Skin of body (tissue), 2 donors: ENCODE measurements around the gene FASTK. TPM values are rescaled to one million over a fixed set of nuclear protein-coding genes. Genes with fewer than 3 reads are reported as not detected.

Experiments used
- DNase-seq: peaks from one replicate; lab custom pipeline; 2025; lab: John Stamatoyannopoulos, UW
- total RNA-seq: library from RNA; depleted of rRNA; stranded (reverse); fragments of >200 nt; gene quantifications from one replicate; pipeline ENCODE4 v1.2.3, GENCODE V29; 2014

Gene FASTK
- total RNA-seq, 1 donor from 2014 or later, result 35.9 TPM

- DNase-seq, result no peak
Measured at GRCh38 chr7:151118108-151119054, 37.8 kb upstream of the FASTK start.

GRCh38 chr7:151117565-151117964, 37.0 kb upstream of the FASTK start:
- no peak for DNase-seq

DNA sequence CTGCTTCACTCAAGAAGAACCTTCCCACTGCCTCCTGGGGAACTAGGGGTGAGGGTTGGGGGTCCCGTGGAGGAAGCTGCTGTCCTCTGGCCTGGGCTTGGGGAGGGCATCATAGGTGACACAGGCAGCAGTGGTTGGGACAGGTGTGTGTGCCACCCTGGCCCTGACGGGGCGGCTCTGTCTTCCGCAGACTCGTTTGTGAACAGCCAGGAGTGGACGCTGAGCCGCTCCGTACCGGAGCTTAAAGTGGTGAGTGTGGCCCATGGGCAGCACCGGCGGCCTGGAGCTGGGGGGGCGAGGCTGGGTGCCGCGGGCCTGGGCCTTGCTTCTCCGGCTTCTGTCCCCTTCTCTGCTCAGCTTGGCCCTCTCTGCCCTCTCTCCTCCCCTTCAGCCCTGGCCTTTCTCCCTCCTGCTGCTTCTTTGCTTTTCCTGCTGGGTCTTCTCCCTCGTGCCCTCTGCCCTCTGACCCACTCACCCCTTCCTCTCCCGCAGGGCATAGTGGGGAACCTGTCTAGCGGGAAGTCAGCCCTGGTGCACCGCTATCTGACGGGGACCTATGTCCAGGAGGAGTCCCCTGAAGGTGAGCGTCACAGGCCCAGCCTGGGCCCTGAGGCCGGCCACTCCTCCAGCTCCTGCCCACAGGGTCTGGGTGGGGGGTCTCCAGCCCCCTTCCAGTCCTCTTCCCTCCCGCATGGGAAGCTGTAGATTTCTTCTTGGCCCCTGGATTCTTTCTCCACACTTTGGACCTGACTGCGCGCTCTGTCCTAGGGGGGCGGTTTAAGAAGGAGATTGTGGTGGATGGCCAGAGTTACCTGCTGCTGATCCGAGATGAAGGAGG, 36.2 kb upstream of the FASTK start:
- no peak for DNase-seq

DNA sequence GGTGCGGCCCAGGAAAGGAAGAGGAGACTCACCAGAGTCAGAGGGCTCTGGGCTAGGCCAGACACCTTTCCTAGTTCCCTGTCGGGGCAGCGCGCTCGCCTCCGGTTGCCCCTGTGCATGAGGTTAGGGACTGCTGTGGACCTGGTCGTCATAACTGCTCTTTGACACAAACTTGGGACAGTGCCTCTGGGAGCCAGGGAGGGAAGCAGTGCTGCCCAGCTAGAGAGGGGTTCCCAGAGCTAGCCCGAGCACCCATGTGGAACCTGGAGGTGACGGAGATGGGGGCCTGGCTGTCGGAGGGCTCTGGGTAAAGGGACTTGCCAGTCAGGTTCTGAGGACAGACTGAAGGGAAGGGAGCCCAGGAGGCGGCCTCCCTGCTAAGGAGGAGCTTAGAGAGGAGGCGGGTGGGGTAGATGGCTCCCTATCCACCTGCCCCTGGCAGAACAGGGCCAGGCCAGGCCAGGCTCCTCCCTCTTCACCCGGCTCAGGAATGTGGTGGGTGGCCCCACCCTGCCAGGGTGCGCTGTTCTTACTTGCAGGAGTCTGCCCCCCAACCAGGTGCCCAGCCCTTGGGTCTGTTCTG, 35.3 kb upstream of the FASTK start:
- no peak for DNase-seq

DNA sequence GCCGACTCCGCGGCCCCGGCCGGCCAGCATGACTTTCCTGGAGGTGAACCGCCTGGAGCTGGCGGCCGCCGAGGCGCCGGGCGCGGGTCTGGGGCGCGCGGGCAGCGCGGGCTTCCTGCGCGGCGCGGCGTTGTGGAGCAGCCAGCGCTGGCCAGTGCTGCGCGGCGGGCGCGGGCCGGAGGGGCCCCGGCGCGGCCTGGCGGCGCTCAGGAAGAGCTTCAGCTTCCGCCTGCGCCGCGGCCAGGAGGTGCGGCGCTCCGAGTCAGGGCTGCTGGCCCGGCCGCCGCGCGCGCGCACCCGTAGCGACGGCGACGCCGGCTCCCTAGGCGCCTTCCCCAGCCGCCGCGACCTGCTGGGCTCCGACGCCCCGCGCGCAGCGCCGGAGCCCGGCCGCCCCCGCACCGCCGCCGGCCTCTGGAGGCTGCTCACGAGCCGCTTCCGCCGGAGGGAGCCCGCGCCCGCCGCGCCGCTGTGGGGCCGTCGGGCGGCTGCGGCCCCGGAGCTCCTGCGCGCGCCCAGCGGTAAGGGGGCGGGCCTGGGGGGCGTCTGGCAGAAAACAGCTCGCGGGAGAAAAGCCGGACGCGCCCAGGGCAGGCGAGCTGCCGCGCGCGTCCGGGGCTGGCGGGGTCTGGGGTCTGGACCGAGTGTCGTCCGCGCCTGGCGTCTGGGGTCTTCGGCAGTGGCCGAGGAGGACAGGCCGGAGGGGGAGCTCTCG, 34.7 kb upstream of the FASTK start:
- no peak for DNase-seq

GRCh38 chr7:151114151-151115090, 33.8 kb upstream of the FASTK start:
- DNase-seq, result no peak

DNA sequence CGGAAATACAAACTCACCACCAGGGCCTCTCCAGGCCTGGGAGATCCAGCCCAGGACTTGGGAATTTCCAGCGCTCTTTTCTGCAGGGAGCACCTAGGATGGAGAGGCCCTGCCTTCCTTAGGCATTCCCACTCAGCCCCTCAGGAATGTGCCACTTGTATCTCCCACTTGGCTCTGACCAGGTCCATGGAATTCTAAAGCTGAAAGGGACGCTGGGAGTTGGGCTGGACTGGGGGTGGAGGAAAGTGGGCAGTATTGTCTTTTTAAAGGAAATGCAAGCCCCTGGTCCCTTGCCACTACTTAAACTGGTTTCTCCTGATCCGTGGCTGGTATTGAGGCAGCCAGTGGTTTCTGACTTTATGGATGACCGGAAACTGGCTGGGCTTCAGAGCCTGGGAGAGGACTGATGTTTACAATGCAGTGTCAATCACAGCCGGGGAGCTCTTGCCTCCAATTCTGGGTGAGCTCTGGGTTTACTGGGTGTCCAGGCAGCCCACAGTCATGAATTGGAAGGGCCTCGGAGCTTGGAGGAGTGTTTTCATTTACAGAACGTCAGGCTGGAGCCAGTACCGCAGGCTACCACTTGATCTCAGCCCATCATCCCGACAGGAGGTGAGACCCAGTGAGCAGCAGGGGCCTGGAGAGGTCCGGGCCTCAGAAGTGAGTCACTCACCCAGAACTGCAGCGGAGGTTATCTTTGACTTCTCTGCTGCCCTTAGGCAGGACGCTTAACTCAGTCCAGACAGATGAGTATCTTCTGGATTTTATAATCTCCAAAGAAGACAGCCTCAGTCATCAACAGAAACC, 32.9 kb upstream of the FASTK start:
- no peak for DNase-seq

DNA sequence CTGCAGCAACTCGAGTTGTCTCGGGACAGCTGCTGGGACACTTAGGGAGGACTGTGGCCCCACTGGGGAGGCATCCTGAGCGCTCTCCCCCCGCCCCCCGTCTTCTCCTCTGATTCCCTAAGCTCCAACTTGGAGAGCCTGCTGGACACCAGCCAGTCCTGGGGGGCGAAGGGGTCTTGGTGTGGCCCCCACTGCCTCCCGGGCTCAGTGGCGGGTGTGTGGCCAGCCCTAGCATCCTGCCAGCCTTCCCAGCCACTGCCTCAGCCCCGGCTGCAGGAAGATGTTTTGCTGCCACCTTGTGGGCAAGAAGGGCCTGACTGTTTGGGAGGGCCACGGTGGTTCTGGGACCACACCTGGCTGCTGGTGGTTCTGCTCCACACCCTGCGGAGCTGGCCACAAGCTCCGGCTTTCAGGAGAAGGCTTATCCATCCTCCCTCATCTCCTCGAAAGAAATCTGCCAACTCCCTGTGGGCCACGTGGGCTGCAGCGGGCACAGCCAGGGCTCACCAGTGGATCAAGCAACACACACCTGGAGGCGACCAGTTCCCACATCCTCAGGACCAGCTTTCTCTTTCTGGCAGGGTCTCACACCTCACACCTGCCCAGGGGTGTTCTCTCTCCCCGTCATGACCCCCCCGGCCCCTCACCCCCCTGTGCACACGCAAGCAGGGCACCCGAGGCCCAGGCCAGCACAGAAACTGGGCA, 30.5 kb upstream of the FASTK start:
- DNase-seq, result peak; percentile 24

- no peak for DNase-seq
Measured at GRCh38 chr7:151110236-151110940, 29.8 kb upstream of the FASTK start.

DNA sequence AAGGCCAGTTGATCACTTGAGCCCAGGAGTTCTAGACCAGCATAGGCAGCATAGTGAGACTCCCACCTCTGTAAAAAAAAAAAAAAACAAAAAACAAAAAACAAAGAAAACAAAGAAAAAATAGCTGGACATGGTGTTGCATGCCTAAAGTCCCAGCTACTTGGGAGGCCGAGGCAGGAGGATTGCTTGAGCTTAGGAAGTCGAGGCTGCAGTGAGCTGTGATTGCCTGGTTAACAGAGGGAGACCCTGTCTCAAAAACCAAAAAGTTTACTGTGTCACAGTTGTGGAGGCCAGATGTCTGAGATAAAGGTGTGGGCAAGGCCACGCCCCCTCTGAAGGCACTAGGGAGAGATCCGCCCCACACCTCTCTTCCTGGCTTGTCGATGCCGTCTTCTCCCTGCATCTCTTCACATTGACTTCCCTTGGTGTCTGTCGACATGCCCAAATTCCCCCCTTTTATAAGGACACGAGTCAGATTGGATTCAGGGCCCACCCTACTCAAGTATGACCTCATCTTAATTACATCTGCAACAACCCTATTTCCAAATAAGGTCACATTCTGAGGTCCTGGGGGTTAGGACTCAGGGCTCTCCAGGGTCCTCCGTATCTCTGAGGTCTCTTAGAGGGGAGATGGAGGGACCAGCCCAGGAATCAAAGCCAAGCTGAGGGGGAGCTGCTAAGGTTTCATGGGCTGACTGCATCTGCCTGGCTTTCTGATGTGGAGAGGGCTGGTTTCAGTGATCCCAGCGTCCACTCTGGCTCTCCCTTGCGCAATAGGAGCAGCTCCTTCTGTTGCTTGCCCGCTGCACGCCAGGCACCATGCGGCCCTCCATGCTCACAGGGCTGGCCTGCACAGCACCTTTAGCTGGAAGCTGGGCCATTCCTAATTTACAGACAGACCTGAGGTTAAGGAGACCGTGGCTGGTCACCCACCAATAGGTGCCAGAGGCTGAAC, 28.8 kb upstream of the FASTK start:
- DNase-seq, result no peak

DNA sequence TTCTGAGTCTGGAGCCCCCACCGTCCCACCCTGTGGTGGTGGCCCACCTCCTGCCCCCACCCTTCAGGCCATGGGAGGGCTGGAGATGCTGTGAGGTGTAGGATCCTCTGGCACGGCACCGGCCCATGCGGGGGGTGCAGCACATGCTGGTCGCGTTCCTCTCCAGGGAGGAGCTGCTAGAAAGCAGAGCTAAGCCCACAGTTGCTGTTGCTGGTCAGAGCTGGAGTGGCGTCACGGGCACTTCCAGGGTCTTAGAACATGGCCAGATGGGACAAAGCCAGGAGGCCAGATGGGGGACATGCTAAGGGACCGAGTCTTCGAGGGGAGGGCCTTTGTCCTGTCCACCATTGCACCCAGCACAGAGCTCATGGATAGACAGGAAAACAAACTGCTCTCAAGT, 27.3 kb upstream of the FASTK start:
- no peak for DNase-seq

GRCh38 chr7:151104411-151105235, 24.0 kb upstream of the FASTK start:
- no peak for DNase-seq

GRCh38 chr7:151103973-151104372, 23.4 kb upstream of the FASTK start:
- no peak for DNase-seq

GRCh38 chr7:151102991-151103390, 22.4 kb upstream of the FASTK start:
- DNase-seq, result no peak

DNA sequence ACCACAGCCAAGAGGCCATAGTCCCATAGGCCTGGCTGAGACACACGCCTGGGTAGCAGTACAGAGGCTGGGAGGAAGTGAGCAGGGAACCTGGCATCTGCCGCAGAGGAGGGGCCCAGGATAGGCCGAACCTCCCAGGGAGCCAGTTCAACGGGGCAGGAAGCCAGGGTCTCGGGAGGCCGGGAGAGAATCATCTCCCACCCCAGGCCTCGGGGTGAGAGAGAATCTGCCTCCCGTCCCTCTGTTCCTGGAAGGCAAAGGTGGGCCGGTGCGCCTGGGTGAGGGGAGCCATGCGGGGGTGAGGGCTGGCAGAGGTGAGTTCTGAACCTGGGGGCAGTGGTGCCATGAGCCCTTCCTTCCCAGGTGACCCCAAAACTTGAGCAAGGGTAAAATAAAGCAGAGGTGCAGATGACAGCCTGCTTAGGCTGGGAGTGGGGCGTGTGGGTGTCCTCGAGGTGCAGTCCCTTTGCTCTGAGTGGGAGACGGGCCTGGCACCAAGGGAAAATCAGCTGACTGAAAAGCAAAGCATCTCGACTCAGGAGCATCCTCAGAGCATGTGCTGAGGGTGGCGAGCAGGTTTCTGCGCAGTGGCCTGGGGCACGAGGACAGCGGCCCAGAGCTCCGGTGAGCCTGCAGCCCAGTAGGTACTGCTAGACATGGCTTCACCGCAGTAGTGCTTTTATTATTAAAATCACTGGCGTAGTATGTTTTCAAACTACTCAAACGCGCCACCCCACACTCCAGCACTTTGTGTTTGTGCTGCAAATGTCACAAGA, 21.2 kb upstream of the FASTK start:
- no peak for DNase-seq
